Tibial nerve (tissue), 4 donors: ENCODE results near the gene SHFL.

ENCODE experiments used
- EP300 ChIP-seq, 2 donors: sonication (generic); formaldehyde crosslinking; IDR thresholded peaks; one replicate each; pipeline ENCODE4 v1.6.1; 2017; ENCODE audit warnings: antibody characterized with exemption in 2 of 2, mild to moderate bottlenecking in 1 of 2
- POLR2A ChIP-seq, 2 donors: fragments of 450-650 bp; IDR thresholded peaks; one replicate each; pipeline ENCODE4 v1.6.1; 2017; ENCODE audit warnings: antibody characterized with exemption in 2 of 2, mild to moderate bottlenecking in 2 of 2, moderate library complexity in 2 of 2
- TF ChIP-seq, protein P1 (sequence below), 5 experiments: fragments of 200-600 bp in 3 of 5; fragments of 450-650 bp in 2 of 5; sonication (generic) in 3 of 5; IDR thresholded peaks; one replicate each; pipeline ENCODE4 v1.5.1; 2016 to 2019; ENCODE audit warnings: antibody characterized with exemption in 5 of 5, mild to moderate bottlenecking in 3 of 5, moderate library complexity in 2 of 5

DNA sequence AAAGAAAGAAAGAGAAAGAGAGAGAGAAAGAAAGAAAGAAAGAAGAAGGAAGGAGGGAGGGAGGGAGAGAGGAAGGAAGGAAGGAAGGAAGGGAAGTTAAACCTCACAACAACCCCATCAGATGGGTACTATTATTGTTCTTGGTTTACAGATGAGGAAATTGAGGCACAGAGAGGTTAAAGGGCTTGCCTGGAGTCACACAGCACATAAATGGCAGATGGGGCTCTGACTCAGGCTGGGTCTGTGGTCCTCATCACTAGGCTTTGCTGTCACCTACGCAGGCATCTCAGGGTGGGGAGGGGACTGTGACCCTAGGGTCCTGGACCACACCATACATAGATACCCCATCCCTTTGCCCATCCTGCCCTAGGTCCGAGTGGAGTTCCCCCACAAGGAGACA is 36.5 kb upstream of the SHFL start:
- TF ChIP-seq, protein P1, sequence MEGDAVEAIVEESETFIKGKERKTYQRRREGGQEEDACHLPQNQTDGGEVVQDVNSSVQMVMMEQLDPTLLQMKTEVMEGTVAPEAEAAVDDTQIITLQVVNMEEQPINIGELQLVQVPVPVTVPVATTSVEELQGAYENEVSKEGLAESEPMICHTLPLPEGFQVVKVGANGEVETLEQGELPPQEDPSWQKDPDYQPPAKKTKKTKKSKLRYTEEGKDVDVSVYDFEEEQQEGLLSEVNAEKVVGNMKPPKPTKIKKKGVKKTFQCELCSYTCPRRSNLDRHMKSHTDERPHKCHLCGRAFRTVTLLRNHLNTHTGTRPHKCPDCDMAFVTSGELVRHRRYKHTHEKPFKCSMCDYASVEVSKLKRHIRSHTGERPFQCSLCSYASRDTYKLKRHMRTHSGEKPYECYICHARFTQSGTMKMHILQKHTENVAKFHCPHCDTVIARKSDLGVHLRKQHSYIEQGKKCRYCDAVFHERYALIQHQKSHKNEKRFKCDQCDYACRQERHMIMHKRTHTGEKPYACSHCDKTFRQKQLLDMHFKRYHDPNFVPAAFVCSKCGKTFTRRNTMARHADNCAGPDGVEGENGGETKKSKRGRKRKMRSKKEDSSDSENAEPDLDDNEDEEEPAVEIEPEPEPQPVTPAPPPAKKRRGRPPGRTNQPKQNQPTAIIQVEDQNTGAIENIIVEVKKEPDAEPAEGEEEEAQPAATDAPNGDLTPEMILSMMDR (IDR thresholded peaks at IDR 0.05), result no peak
- no peak for TF ChIP-seq EP300 (IDR thresholded peaks at IDR 0.05)
- no peak for TF ChIP-seq POLR2A (IDR thresholded peaks at IDR 0.05)
